ENCODE results near the gene PIP5K1C.

The PIP5K1C gene

GRCh38 chr19:3698974-3699740, 1.1 kb downstream of the PIP5K1C start:
- in situ Hi-C loops (cut with HindIII; ENCODE audit: low sequenced_read_pairs) = no loop called here
- TF ChIP-seq CTCF (IDR thresholded peaks at IDR 0.05; ENCODE audit: low read depth, low read length) = no peak
- H3K4me3 ChIP-seq (ENCODE audit: low read depth, low read length) = peak overlapping the region; percentile 79
- peak; percentile 30 for DNase-seq (ENCODE audit: low read depth, low spot score)

- no peak overlapping the region for H3K4me3 ChIP-seq (ENCODE audit: low read depth, low read length)
These were observed 1.8 kb downstream of the PIP5K1C start for GRCh38 chr19:3698386-3698950.

DNA sequence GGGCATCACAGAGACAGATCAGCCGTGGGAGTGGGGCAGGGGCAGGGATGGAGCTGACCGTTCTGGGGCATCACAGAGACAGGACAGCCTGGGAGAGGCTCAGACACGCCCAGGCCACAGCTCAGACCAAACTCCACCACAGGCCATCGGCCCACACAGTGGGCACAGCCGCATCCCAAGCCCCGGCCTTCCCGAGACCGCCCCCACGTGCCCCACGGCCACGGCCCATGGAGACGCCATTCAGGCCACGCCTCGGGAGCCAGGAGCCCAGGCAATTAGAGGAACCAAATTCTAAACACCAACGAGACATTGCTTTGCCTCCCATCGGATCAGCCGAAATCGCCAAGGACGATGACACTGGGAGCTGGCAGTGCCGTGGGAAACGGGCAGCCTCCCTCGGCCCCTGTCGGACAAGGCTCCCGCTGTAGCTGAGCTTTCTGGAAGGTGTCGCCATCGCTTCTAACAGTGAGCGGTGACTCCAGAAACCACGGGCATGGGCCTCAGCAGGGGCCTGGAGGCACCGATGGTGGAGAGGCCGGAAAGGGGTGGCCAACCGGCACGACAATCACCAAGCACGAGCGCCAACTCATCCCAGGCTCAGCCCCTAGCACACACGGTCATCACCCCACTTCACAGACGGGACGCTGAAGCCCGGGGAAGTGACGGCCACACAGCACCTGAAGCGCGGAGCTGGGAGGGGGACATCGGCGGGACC, 2.4 kb downstream of the PIP5K1C start:
- TF ChIP-seq CTCF (IDR thresholded peaks at IDR 0.05; ENCODE audit: low read depth, low read length) = no peak
- in situ Hi-C loops (cut with HindIII; ENCODE audit: low sequenced_read_pairs) = no loop called here
- no peak for DNase-seq (ENCODE audit: low read depth, low spot score)
- no peak overlapping the region for H3K4me3 ChIP-seq (ENCODE audit: low read depth, low read length)

More at GRCh38 chr19:3698386-3698950, 1.8 kb downstream of the PIP5K1C start:
- no peak for TF ChIP-seq CTCF (IDR thresholded peaks at IDR 0.05; ENCODE audit: low read depth, low read length)
- in situ Hi-C loops (cut with HindIII; ENCODE audit: low sequenced_read_pairs) = no loop called here
- no peak for DNase-seq (ENCODE audit: low read depth, low spot score)

DNA sequence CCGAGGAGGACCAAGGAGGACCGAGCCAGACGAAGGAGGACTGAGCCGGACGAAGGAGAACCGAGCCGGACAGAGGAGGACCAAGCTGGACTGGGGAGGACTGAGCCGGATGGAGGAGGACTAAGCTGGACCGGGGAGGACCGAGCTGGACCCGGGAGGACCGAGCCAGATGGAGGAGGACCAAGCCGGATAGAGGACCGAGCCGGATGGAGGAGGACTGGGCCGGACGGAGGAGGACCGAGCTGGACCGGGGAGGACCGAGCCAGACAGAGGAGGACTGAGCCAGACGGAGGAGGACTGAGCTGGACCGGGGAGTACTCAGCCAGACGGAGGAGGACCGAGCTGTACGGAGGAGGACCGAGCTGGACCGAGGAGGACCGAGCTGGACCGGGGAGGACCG, 3.2 kb downstream of the PIP5K1C start:
- no peak for TF ChIP-seq CTCF (IDR thresholded peaks at IDR 0.05; ENCODE audit: low read depth, low read length)
- in situ Hi-C loops (cut with HindIII; ENCODE audit: low sequenced_read_pairs) = no loop called here
- H3K4me3 ChIP-seq (ENCODE audit: low read depth, low read length) = no peak overlapping the region
- DNase-seq (ENCODE audit: low read depth, low spot score) = no peak

DNA sequence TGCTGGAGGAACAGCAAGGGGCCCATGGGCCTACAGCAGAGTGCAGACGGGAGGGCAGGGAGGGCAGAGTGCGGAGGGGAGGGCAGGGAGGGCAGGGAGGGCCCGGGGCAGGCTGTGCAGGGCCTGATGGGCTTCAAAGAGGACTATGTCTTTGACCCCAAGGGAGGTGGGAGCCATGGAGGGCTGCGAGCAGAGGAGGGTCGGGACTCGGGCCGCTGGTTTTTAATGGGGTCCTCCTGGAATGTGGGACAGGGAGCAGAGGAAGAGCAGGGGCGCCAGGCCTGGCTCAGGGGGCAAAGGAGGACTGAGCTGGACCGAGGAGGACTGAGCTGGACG, 3.6 kb downstream of the PIP5K1C start:
- no peak for TF ChIP-seq CTCF (IDR thresholded peaks at IDR 0.05; ENCODE audit: low read depth, low read length)
- DNase-seq (ENCODE audit: low read depth, low spot score) = no peak
- H3K4me3 ChIP-seq (ENCODE audit: low read depth, low read length) = no peak overlapping the region
- in situ Hi-C loops (cut with HindIII; ENCODE audit: low sequenced_read_pairs) = no loop called here

DNA sequence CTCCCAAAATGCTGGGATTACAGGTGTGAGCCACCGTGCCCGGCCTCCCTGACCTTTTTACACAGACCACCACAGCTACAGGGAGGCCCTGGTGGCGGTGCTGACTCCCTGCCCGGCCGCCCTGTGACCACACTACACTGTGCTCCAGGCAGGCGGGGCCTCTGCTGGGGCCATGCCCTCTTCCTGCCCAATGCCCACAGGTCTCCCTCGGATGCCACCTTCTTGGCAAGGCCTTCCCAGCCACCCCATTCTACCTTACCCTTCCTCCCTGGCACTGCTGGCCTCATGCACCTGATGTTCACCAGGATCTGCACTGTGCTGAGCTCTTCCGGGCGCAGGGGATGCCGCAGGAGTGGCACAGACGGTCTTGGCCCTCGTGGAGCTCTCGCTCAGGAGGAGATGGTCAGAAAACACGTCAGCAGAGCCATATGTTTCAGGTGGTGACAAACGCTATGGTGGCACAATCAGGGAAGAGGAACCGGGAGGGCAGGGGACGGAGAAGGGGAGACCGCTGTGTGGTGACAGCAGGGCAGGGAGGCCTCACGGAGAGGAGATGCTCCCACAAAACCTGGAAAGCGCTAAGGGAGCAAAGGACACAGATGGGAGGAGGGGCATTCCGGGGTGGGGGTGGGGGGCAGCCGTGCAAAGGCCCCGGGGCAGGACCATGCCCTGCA, 4.1 kb downstream of the PIP5K1C start:
- no peak for DNase-seq (ENCODE audit: low read depth, low spot score)
- in situ Hi-C loops (cut with HindIII; ENCODE audit: low sequenced_read_pairs) = no loop called here
- TF ChIP-seq CTCF (IDR thresholded peaks at IDR 0.05; ENCODE audit: low read depth, low read length) = no peak
- H3K4me3 ChIP-seq (ENCODE audit: low read depth, low read length) = no peak overlapping the region
